ENCODE measurements around the gene BRD4.

DNA sequence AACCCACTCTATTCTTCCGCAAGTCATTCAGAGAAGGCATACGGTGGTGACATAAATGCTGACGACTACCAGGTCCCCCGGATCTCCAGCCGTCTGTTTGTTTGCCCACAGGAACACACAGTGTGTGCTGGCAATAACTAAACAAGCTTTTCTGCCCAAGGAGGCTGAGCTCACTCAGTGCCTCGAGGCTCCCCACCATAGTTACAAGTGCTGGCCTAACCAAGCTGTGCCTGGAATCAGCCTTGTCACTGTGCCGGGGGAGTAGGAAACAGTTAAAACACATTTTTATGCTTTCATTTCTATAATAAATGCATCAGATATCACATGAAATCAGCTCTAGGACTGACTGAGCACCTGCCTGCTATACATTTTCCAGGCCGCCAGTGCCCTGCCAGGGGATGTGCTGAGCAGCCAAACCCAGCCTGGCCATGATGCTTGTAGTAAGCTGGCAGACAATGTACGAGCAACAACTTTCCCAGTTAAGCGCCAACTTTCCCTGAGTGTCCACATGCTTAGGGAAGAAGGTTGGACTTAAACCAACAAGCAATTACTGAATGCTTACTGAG, 28.1 kb downstream of the BRD4 start:
- TF ChIP-seq, protein P1, sequence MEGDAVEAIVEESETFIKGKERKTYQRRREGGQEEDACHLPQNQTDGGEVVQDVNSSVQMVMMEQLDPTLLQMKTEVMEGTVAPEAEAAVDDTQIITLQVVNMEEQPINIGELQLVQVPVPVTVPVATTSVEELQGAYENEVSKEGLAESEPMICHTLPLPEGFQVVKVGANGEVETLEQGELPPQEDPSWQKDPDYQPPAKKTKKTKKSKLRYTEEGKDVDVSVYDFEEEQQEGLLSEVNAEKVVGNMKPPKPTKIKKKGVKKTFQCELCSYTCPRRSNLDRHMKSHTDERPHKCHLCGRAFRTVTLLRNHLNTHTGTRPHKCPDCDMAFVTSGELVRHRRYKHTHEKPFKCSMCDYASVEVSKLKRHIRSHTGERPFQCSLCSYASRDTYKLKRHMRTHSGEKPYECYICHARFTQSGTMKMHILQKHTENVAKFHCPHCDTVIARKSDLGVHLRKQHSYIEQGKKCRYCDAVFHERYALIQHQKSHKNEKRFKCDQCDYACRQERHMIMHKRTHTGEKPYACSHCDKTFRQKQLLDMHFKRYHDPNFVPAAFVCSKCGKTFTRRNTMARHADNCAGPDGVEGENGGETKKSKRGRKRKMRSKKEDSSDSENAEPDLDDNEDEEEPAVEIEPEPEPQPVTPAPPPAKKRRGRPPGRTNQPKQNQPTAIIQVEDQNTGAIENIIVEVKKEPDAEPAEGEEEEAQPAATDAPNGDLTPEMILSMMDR (IDR thresholded peaks at IDR 0.05): no peak
- TF ChIP-seq POLR2A (IDR thresholded peaks at IDR 0.05): no peak
